Measurements from ENCODE around the gene CCDC102B.
"Not testable (repeated sequence)": the region's sequence is repeated elsewhere in the genome, so short reads cannot be mapped to it uniquely, and the experiment has no call there.

CCDC102B gene

GRCh38 chr18:68830256-68831045 is 32.6 kb downstream of the CCDC102B start:
- DNase-seq (ENCODE audit: low spot score), result no peak

GRCh38 chr18:68833756-68834155 is 35.9 kb downstream of the CCDC102B start:
- no peak for DNase-seq (ENCODE audit: low spot score)

GRCh38 chr18:68837665-68838451 is 40.0 kb downstream of the CCDC102B start:
- DNase-seq (ENCODE audit: low spot score), result no peak

- DNase-seq (ENCODE audit: low spot score), result no peak
These were observed 41.8 kb downstream of the CCDC102B start for GRCh38 chr18:68839701-68840100.

GRCh38 chr18:68840554-68841263 is 42.8 kb downstream of the CCDC102B start:
- DNase-seq (ENCODE audit: low spot score), result no peak

- no peak for DNase-seq (ENCODE audit: low spot score)
These were observed 43.4 kb downstream of the CCDC102B start for GRCh38 chr18:68841301-68841700.

GRCh38 chr18:68842951-68843350 is 45.1 kb downstream of the CCDC102B start:
- no peak for DNase-seq (ENCODE audit: low spot score)

- no peak for DNase-seq (ENCODE audit: low spot score)
These were observed 45.7 kb downstream of the CCDC102B start for GRCh38 chr18:68843473-68844089.

GRCh38 chr18:68847219-68847837 is 49.4 kb downstream of the CCDC102B start:
- DNase-seq (ENCODE audit: low spot score), result peak; percentile 46

GRCh38 chr18:68848242-68848641 is 50.4 kb downstream of the CCDC102B start:
- no peak for DNase-seq (ENCODE audit: low spot score)

GRCh38 chr18:68854786-68855391 is 57.0 kb downstream of the CCDC102B start:
- no peak for DNase-seq (ENCODE audit: low spot score)

- no peak for DNase-seq (ENCODE audit: low spot score)
These were observed 57.6 kb downstream of the CCDC102B start for GRCh38 chr18:68855491-68855890.

GRCh38 chr18:68861365-68861764 is 63.5 kb downstream of the CCDC102B start:
- DNase-seq (ENCODE audit: low spot score), result no peak

GRCh38 chr18:68865021-68865420 is 67.1 kb downstream of the CCDC102B start:
- DNase-seq (ENCODE audit: low spot score), result no peak

- no peak for DNase-seq (ENCODE audit: low spot score)
These were observed 67.6 kb downstream of the CCDC102B start for GRCh38 chr18:68865503-68865902.

GRCh38 chr18:68873003-68873402 is 75.1 kb downstream of the CCDC102B start:
- no peak for DNase-seq (ENCODE audit: low spot score)

GRCh38 chr18:68874361-68874760 is 76.5 kb downstream of the CCDC102B start:
- DNase-seq (ENCODE audit: low spot score), result no peak

- DNase-seq (ENCODE audit: low spot score), result not testable (repeated sequence)
These were observed 82.1 kb downstream of the CCDC102B start for GRCh38 chr18:68879947-68880346.

- no peak for DNase-seq (ENCODE audit: low spot score)
These were observed 89.5 kb downstream of the CCDC102B start for GRCh38 chr18:68887410-68887809.

- DNase-seq (ENCODE audit: low spot score), result no peak
These were observed 95.5 kb downstream of the CCDC102B start for GRCh38 chr18:68893354-68893753.

- DNase-seq (ENCODE audit: low spot score), result no peak
These were observed 99.4 kb downstream of the CCDC102B start for GRCh38 chr18:68897286-68897685.
